Measurements from ENCODE around the gene HSPA9.

DNA sequence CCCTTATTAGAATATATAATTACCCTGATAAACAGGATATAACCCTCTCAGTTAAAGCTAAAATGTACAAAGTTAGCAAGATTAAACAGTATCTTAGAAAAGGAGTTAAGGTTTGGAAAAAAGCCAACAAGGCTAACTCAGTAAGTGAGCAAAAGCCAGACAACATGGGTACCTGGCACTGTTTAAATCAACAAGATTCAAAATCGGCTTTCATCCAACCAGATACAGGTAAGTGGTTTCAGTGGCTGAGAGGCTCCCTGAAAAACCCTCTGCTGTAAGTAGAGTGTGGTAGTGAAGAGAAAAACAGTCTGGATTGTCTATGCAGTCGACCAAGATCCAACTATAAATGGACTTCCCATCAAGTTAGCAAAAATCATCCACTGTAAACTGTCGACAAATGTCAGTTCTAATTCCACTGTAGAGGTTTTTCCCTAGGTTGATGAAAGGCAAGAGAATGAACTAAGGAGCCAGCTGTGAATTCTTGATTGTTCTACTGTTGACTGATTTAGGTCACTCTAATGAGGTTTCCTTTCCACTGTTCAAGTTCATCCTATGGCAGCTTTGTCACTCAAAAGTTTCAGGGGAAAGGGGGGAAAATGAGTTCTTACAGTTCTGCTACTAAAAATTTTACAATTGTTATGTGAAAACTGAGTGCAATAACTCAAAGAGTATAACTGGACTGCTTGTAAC, 59.5 kb downstream of the HSPA9 start:
- no peak for TF ChIP-seq POLR2AphosphoS5 (IDR thresholded peaks at IDR 0.05; ENCODE audit: low read depth, low read length)
- TF ChIP-seq, protein P1, sequence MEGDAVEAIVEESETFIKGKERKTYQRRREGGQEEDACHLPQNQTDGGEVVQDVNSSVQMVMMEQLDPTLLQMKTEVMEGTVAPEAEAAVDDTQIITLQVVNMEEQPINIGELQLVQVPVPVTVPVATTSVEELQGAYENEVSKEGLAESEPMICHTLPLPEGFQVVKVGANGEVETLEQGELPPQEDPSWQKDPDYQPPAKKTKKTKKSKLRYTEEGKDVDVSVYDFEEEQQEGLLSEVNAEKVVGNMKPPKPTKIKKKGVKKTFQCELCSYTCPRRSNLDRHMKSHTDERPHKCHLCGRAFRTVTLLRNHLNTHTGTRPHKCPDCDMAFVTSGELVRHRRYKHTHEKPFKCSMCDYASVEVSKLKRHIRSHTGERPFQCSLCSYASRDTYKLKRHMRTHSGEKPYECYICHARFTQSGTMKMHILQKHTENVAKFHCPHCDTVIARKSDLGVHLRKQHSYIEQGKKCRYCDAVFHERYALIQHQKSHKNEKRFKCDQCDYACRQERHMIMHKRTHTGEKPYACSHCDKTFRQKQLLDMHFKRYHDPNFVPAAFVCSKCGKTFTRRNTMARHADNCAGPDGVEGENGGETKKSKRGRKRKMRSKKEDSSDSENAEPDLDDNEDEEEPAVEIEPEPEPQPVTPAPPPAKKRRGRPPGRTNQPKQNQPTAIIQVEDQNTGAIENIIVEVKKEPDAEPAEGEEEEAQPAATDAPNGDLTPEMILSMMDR (IDR thresholded peaks at IDR 0.05): no peak
- TF ChIP-seq REST (IDR thresholded peaks at IDR 0.05; ENCODE audit: insufficient read depth in 1 of 2, low read depth in 2 of 2, low read length in 1 of 2): no peak
- no peak for TF ChIP-seq SIN3A (IDR thresholded peaks at IDR 0.05; ENCODE audit: borderline replicate concordance, insufficient read depth, low read depth, low read length)
